Measurements from ENCODE around the gene TM9SF3. TPM values are rescaled to one million over a fixed set of nuclear protein-coding genes. Genes with fewer than 3 reads are reported as not detected.

TM9SF3 gene
- total RNA-seq: 100 and 111 TPM in 2 replicates

GRCh38 chr10:96586419-96587263 is at the start of gene TM9SF3:
Gene TM9SF3, minus strand, starts transcription at chr10:96587012. Its CDS starts 177 bp downstream, at chr10:96586835.

GRCh38 chr10:96513698-96514561 is 72.9 kb downstream of the TM9SF3 start, which contains the start of gene TLL2:
Gene TLL2, minus strand, starts transcription at chr10:96513926. Its CDS starts 241 bp downstream, at chr10:96513685.

Other genes starting within 250 kb of the TM9SF3 start
- not detected in 2 replicates for gene OPALIN, start 228.0 kb downstream of the TM9SF3 start, total RNA-seq
- gene TLL2, start 73.1 kb downstream of the TM9SF3 start, total RNA-seq: under 0.01 and 0.17 TPM in 2 replicates
- gene PIK3AP1, start 133.5 kb upstream of the TM9SF3 start, total RNA-seq: 0.50 TPM in 1 of 2 replicates, not detected in the other
- gene LCOR, start 245.3 kb upstream of the TM9SF3 start, total RNA-seq: 15.2 and 20.8 TPM in 2 replicates

Measured in smooth muscle cell of trachea (primary cell).